Adipose tissue (tissue), 3 donors: ENCODE data around the gene ATP6V0A1. TPM values are rescaled to one million over a fixed set of nuclear protein-coding genes. Genes with fewer than 3 reads are reported as not detected.
"Not testable (repeated sequence)": the region's sequence is repeated elsewhere in the genome, so short reads cannot be mapped to it uniquely, and the experiment has no call there.

Experiments
- H3K27ac ChIP-seq: one replicate; pipeline ENCODE4 v1.5.1; 2013; ENCODE audit warnings: low read depth, low read length
- WGBS, 3 donors: extraction: QIAGEN DNeasy Blood & Tissue Kit; methylation state at CpG; one replicate each; pipeline ENCODE4 v1.1.7; 2013; 5-methylcytosine and 5-hydroxymethylcytosine counted together
- polyA plus RNA-seq, 3 donors: library from polyadenylated mRNA; stranded (reverse); fragments of 200-250 nt; gene quantifications; one replicate each; pipeline ENCODE4 v1.2.3, GENCODE V29; 2013
- donor health status: healthy with polysubstance abuse.
- donor health status: Bipolar disorder and iron deficiency.
- donor health status: healthy.

The ATP6V0A1 gene
- polyA plus RNA-seq, 3 donors, result 17.6 to 30.5 (median 25.8) TPM

GRCh38 chr17:42547698-42548069, 89.0 kb downstream of the ATP6V0A1 start:
- WGBS, 3 donors, result 61 to 91% (median 88%) methylated on average over 14 of the region's 14 CpGs
- H3K27ac ChIP-seq, result no peak overlapping the region

- H3K27ac ChIP-seq, result no peak overlapping the region
- WGBS, 3 donors, result 9 to 22% (median 16%) methylated on average over 62 to 74 of the region's 74 CpGs
Observed at GRCh38 chr17:42548070-42548837, 89.6 kb downstream of the ATP6V0A1 start.

- no peak overlapping the region for H3K27ac ChIP-seq
- WGBS, 3 donors, result 77 to 84% (median 77%) methylated on average over 14 of the region's 14 CpGs
Observed at GRCh38 chr17:42548993-42549755, 90.5 kb downstream of the ATP6V0A1 start.

- H3K27ac ChIP-seq, result not testable (repeated sequence)
- WGBS, 3 donors, result 86 to 94% (median 90%) methylated on average over 15 of the region's 15 CpGs
Observed at GRCh38 chr17:42552736-42553135, 94.1 kb downstream of the ATP6V0A1 start, which contains the start of gene HSD17B1. Gene HSD17B1, plus strand, starts transcription at chr17:42552923. Its CDS starts 11 bp downstream, at chr17:42552934.

- WGBS, 3 donors, result 69 to 75% (median 71%) methylated on average over 43 to 45 of the region's 45 CpGs
- H3K27ac ChIP-seq, result no peak overlapping the region
Observed at GRCh38 chr17:42553161-42553818, 94.6 kb downstream of the ATP6V0A1 start.

- WGBS, 3 donors, result 38 to 49% (median 43%) methylated on average over 16 of the region's 16 CpGs
- H3K27ac ChIP-seq, result no peak overlapping the region
Observed at GRCh38 chr17:42553866-42554249, 95.2 kb downstream of the ATP6V0A1 start.

GRCh38 chr17:42554250-42555121, 95.8 kb downstream of the ATP6V0A1 start:
- peak overlapping the region; percentile 80 for H3K27ac ChIP-seq
- WGBS, 3 donors, result 0 to 1% (median 1%) methylated on average over 67 to 82 of the region's 82 CpGs

GRCh38 chr17:42555122-42555622, 96.5 kb downstream of the ATP6V0A1 start:
- WGBS, 3 donors, result 23 to 25% (median 25%) methylated on average over 4 of the region's 4 CpGs

GRCh38 chr17:42555961-42556617, 97.4 kb downstream of the ATP6V0A1 start:
- H3K27ac ChIP-seq, result not testable (repeated sequence)
- 71 to 75% (median 72%) methylated on average over 5 of the region's 5 CpGs for WGBS, 3 donors

More at GRCh38 chr17:42555122-42555622, 96.5 kb downstream of the ATP6V0A1 start:
- H3K27ac ChIP-seq, result peak overlapping the region; percentile 80

GRCh38 chr17:42559075-42559474, 100.4 kb downstream of the ATP6V0A1 start:
- no peak overlapping the region for H3K27ac ChIP-seq
- WGBS, 3 donors, result 82 to 83% (median 82%) methylated on average over 6 of the region's 6 CpGs

GRCh38 chr17:42560246-42560645, 101.6 kb downstream of the ATP6V0A1 start:
- WGBS, 3 donors, result 83 to 86% (median 85%) methylated on average over 3 of the region's 3 CpGs
- H3K27ac ChIP-seq, result no peak overlapping the region

- 0 to 1% (median 1%) methylated on average over 26 of the region's 26 CpGs for WGBS, 3 donors
- H3K27ac ChIP-seq, result peak within 1 kb of the TSS; percentile 97
Observed at GRCh38 chr17:42561897-42562387, 103.3 kb downstream of the ATP6V0A1 start, which contains the start of gene COASY. Gene COASY, plus strand, starts transcription at chr17:42562148. Its CDS starts 475 bp downstream, at chr17:42562623.

GRCh38 chr17:42562388-42563142, 103.9 kb downstream of the ATP6V0A1 start:
- 5 to 9% (median 7%) methylated on average over 48 of the region's 48 CpGs for WGBS, 3 donors
- peak overlapping the region; percentile 97 for H3K27ac ChIP-seq

GRCh38 chr17:42563143-42563509, 104.4 kb downstream of the ATP6V0A1 start:
- WGBS, 3 donors, result 33 to 78% (median 75%) methylated on average over 14 of the region's 14 CpGs
- no peak overlapping the region for H3K27ac ChIP-seq

- no peak overlapping the region for H3K27ac ChIP-seq
- WGBS, 3 donors, result 18 to 30% (median 21%) methylated on average over 1 of the region's 1 CpG
Observed at GRCh38 chr17:42563543-42563942, 104.9 kb downstream of the ATP6V0A1 start.

GRCh38 chr17:42563950-42564349, 105.3 kb downstream of the ATP6V0A1 start:
- no peak overlapping the region for H3K27ac ChIP-seq
- WGBS, 3 donors, result 80 to 81% (median 81%) methylated on average over 9 of the region's 9 CpGs
